Testis (tissue), 2 donors: ENCODE data around the gene STXBP1.

Experiments used
- CTCF ChIP-seq, 3 experiments: fragments of 450-650 bp in 2 of 3; fragments of 200-600 bp in 1 of 3; sonication (generic) in 1 of 3; IDR thresholded peaks; one replicate each; pipeline ENCODE4 v1.5.1; 2016 to 2019; ENCODE audit warnings: antibody characterized with exemption in 3 of 3, mild to moderate bottlenecking in 2 of 3, moderate library complexity in 1 of 3
- POLR2A ChIP-seq: fragments of 450-650 bp; IDR thresholded peaks from one replicate; pipeline ENCODE4 v1.6.1; 2017; ENCODE audit warnings: antibody characterized with exemption, mild to moderate bottlenecking, moderate library complexity

- no peak for TF ChIP-seq CTCF (IDR thresholded peaks at IDR 0.05)
- no peak for TF ChIP-seq POLR2A
Measured at GRCh38 chr9:127716412-127716811, 104.3 kb downstream of the STXBP1 start.
